Ishikawa (cell line): ENCODE results near the gene NBL1.

Source experiments
- CEBPB ChIP-seq: IDR thresholded peaks from 2 replicates; pipeline ENCODE4 v1.6.1; 2012
- MAX ChIP-seq: IDR thresholded peaks from 2 replicates; pipeline ENCODE4 v1.6.1; 2012
- RAD21 ChIP-seq: IDR thresholded peaks from 2 replicates; pipeline ENCODE4 v1.6.1; 2012; ENCODE audit warnings: low read depth
- TCF12 ChIP-seq: IDR thresholded peaks from 2 replicates; pipeline ENCODE4 v1.6.1; 2012; ENCODE audit warnings: low read depth
- YY1 ChIP-seq: IDR thresholded peaks from 2 replicates; pipeline ENCODE4 v1.6.1; 2012; ENCODE audit warnings: low read depth

GRCh38 chr1:19689085-19689757 lies 45.1 kb downstream of the NBL1 start:
- TF ChIP-seq TCF12 (no peak), YY1 (no peak), RAD21 (no peak), MAX (no peak), CEBPB (no peak)
